PFSK-1 (cell line): ENCODE data around the gene GPR153.

Experiments
- FOXP2 ChIP-seq: optimal IDR thresholded peaks from 2 replicates; pipeline ENCODE3; 2011; ENCODE audit warnings: borderline replicate concordance, control low read depth, inconsistent platforms; ENCODE audit not compliant: insufficient read depth; ENCODE audit errors: extremely low read length, extremely low read depth
- POLR2AphosphoS5 ChIP-seq: IDR thresholded peaks from 2 replicates; pipeline ENCODE4 v1.6.1; 2012; ENCODE audit warnings: low read depth, mild to moderate bottlenecking, control low read depth, low read length, moderate library complexity
- REST ChIP-seq, 2 experiments: IDR thresholded peaks; 2 replicates each; pipeline versions ENCODE4 v1.6.1 to v1.8.0; 2011 to 2012; ENCODE audit warnings: low read depth in 2 of 2, low read length in 2 of 2, control low read depth in 1 of 2, inconsistent platforms in 1 of 2, mild to moderate bottlenecking in 1 of 2, moderate library complexity in 1 of 2; ENCODE audit not compliant: insufficient read depth in 1 of 2
- SIN3A ChIP-seq: IDR thresholded peaks from 2 replicates; pipeline ENCODE4 v1.6.1; 2012; ENCODE audit warnings: mild to moderate bottlenecking, low read length, moderate library complexity, borderline replicate concordance; ENCODE audit not compliant: insufficient read depth
- TAF1 ChIP-seq: IDR thresholded peaks from 2 replicates; pipeline ENCODE4 v1.6.1; 2012; ENCODE audit warnings: low read length, control low read depth, borderline replicate concordance; ENCODE audit not compliant: insufficient read depth

GPR153 gene

DNA sequence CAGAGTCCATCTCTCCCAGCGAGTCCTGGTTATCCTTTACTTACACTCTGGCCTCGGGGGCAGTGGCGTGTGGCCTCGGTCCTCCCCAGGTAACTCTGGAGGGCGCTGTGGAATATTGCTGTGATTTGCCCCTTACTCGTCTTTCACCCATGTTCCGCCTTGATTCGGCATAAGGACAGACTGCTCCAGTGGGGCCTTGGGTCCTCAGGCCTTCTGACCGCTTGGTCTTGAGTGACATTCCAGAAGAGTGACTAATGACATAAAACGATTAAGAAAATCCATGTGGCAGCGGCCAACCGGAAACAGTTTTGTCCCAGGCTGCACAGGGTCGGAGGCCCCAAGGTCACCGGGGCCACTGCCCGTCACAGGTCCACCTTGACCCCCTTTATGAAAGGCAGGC lies 36.2 kb downstream of the GPR153 start:
- no peak for TF ChIP-seq TAF1
- TF ChIP-seq POLR2AphosphoS5, result no peak
- no peak for TF ChIP-seq SIN3A
- no peak for TF ChIP-seq REST (IDR thresholded peaks at IDR 0.05; ENCODE audit: insufficient read depth in 1 of 2, low read depth in 2 of 2, low read length in 2 of 2)
- no peak for TF ChIP-seq FOXP2

GRCh38 chr1:6223617-6224016 lies 37.3 kb downstream of the GPR153 start:
- no peak for TF ChIP-seq FOXP2
- TF ChIP-seq POLR2AphosphoS5, result no peak
- TF ChIP-seq TAF1, result no peak
- no peak for TF ChIP-seq SIN3A
- no peak for TF ChIP-seq REST (IDR thresholded peaks at IDR 0.05; ENCODE audit: insufficient read depth in 1 of 2, low read depth in 2 of 2, low read length in 2 of 2)

GRCh38 chr1:6222636-6223035 lies 38.3 kb downstream of the GPR153 start:
- TF ChIP-seq REST (IDR thresholded peaks at IDR 0.05; ENCODE audit: insufficient read depth in 1 of 2, low read depth in 2 of 2, low read length in 2 of 2) (no peak), POLR2AphosphoS5 (peak; percentile 51; the same call in 1 of the 2 replicates)

- TF ChIP-seq REST (IDR thresholded peaks at IDR 0.05; ENCODE audit: insufficient read depth in 1 of 2, low read depth in 2 of 2, low read length in 2 of 2) (no peak), POLR2AphosphoS5 (peak; percentile 56; the same call in 1 of the 2 replicates)
These were observed 39.6 kb downstream of the GPR153 start for GRCh38 chr1:6221210-6221784.

- TF ChIP-seq FOXP2, result no peak
- TF ChIP-seq POLR2AphosphoS5, result no peak; the same call in 1 of the 2 replicates
- TF ChIP-seq REST (IDR thresholded peaks at IDR 0.05; ENCODE audit: insufficient read depth in 1 of 2, low read depth in 2 of 2, low read length in 2 of 2), result no peak
- no peak for TF ChIP-seq TAF1
- TF ChIP-seq SIN3A, result no peak
These were observed 40.7 kb downstream of the GPR153 start for GRCh38 chr1:6220236-6220635.
